Measurements from ENCODE around the gene HMGCS2.

The HMGCS2 gene

GRCh38 chr1:119811387-119811786 lies 42.7 kb upstream of the HMGCS2 start, which contains the start of gene REG4:
Gene REG4 (minus strand): TSS chr1:119811460. CDS start chr1:119808769, 2,691 bp downstream.
- DNase-seq (ENCODE audit: low read depth) = no peak
- no peak for TF ChIP-seq CTCF (IDR thresholded peaks at IDR 0.05; ENCODE audit: low read depth, low read length, missing control alignments)
- no peak within 1 kb of the TSS for H3K4me3 ChIP-seq (ENCODE audit: low read depth, low read length)

GRCh38 chr1:119808972-119809550 lies 40.4 kb upstream of the HMGCS2 start:
- TF ChIP-seq CTCF (IDR thresholded peaks at IDR 0.05; ENCODE audit: low read depth, low read length, missing control alignments) = peak; percentile 92
- DNase-seq (ENCODE audit: low read depth) = peak; percentile 44
- H3K4me3 ChIP-seq (ENCODE audit: low read depth, low read length) = no peak overlapping the region

- H3K4me3 ChIP-seq (ENCODE audit: low read depth, low read length) = no peak overlapping the region
- no peak for TF ChIP-seq CTCF (IDR thresholded peaks at IDR 0.05; ENCODE audit: low read depth, low read length, missing control alignments)
- DNase-seq (ENCODE audit: low read depth) = no peak
Measured at GRCh38 chr1:119808491-119808890, 39.8 kb upstream of the HMGCS2 start.

- TF ChIP-seq CTCF (IDR thresholded peaks at IDR 0.05; ENCODE audit: low read depth, low read length, missing control alignments) = no peak
- H3K4me3 ChIP-seq (ENCODE audit: low read depth, low read length) = no peak overlapping the region
- DNase-seq (ENCODE audit: low read depth) = no peak
Measured at GRCh38 chr1:119806489-119806888, 37.8 kb upstream of the HMGCS2 start.

GRCh38 chr1:119805746-119806145 lies 37.0 kb upstream of the HMGCS2 start:
- no peak for TF ChIP-seq CTCF (IDR thresholded peaks at IDR 0.05; ENCODE audit: low read depth, low read length, missing control alignments)

GRCh38 chr1:119805247-119805646 lies 36.5 kb upstream of the HMGCS2 start:
- no peak for TF ChIP-seq CTCF (IDR thresholded peaks at IDR 0.05; ENCODE audit: low read depth, low read length, missing control alignments)
- DNase-seq (ENCODE audit: low read depth) = no peak
- H3K4me3 ChIP-seq (ENCODE audit: low read depth, low read length) = no peak overlapping the region

More at GRCh38 chr1:119805746-119806145, 37.0 kb upstream of the HMGCS2 start:
- H3K4me3 ChIP-seq (ENCODE audit: low read depth, low read length) = no peak overlapping the region
- no peak for DNase-seq (ENCODE audit: low read depth)

- H3K4me3 ChIP-seq (ENCODE audit: low read depth, low read length) = no peak overlapping the region
- DNase-seq (ENCODE audit: low read depth) = no peak
- TF ChIP-seq CTCF (IDR thresholded peaks at IDR 0.05; ENCODE audit: low read depth, low read length, missing control alignments) = no peak
Measured at GRCh38 chr1:119799599-119800177, 31.0 kb upstream of the HMGCS2 start.
